A172 (cell line): ENCODE results near the gene SLCO2A1. TPM values are rescaled to one million over a fixed set of nuclear protein-coding genes. Genes with fewer than 3 reads are reported as not detected.

Source experiments
- DNase-seq: peaks from one replicate; pipeline ENCODE4 v3.0.0-alpha.2; 2015; ENCODE audit warnings: low spot score
- total RNA-seq: library from RNA; depleted of rRNA; stranded (reverse); fragments of >200 nt; shearing (Covaris generic); gene quantifications from 2 replicates; pipeline ENCODE4 v1.2.3, GENCODE V29; 2014

Gene SLCO2A1
- total RNA-seq, 1 experiment from 2014 or later: not detected

GRCh38 chr3:134060561-134061385 is 31.0 kb upstream of the SLCO2A1 start:
- DNase-seq: no peak

- peak; percentile 43 for DNase-seq
These were observed 30.2 kb upstream of the SLCO2A1 start for GRCh38 chr3:134059671-134060560.

- no peak for DNase-seq
These were observed 29.4 kb upstream of the SLCO2A1 start for GRCh38 chr3:134059035-134059601.

- no peak for DNase-seq
These were observed 28.0 kb upstream of the SLCO2A1 start for GRCh38 chr3:134057654-134058110.

GRCh38 chr3:134057006-134057653 is 27.4 kb upstream of the SLCO2A1 start:
- peak; percentile 26 for DNase-seq

GRCh38 chr3:134056464-134056891 is 26.8 kb upstream of the SLCO2A1 start:
- DNase-seq: no peak

GRCh38 chr3:134055661-134056060 is 25.9 kb upstream of the SLCO2A1 start:
- DNase-seq: no peak

GRCh38 chr3:134054881-134055280 is 25.2 kb upstream of the SLCO2A1 start:
- no peak for DNase-seq

- DNase-seq: no peak
These were observed 24.5 kb upstream of the SLCO2A1 start for GRCh38 chr3:134054231-134054630.

GRCh38 chr3:134052370-134052769 is 22.6 kb upstream of the SLCO2A1 start:
- no peak for DNase-seq

GRCh38 chr3:134049676-134050075 is 20.0 kb upstream of the SLCO2A1 start:
- DNase-seq: no peak

- DNase-seq: no peak
These were observed 18.7 kb upstream of the SLCO2A1 start for GRCh38 chr3:134048278-134048996.

- no peak for DNase-seq
These were observed 14.7 kb upstream of the SLCO2A1 start for GRCh38 chr3:134044459-134044858.

- DNase-seq: no peak
These were observed 10.3 kb upstream of the SLCO2A1 start for GRCh38 chr3:134040066-134040465.

- peak; percentile 33 for DNase-seq
These were observed 9.6 kb upstream of the SLCO2A1 start for GRCh38 chr3:134039161-134039862.

GRCh38 chr3:134038716-134039115 is 9.0 kb upstream of the SLCO2A1 start:
- DNase-seq: no peak

- no peak for DNase-seq
These were observed 8.4 kb upstream of the SLCO2A1 start for GRCh38 chr3:134038071-134038491.

GRCh38 chr3:134037168-134037567 is 7.4 kb upstream of the SLCO2A1 start:
- DNase-seq: no peak

GRCh38 chr3:134036291-134036690 is 6.6 kb upstream of the SLCO2A1 start:
- no peak for DNase-seq

- no peak for DNase-seq
These were observed 6.1 kb upstream of the SLCO2A1 start for GRCh38 chr3:134035836-134036235.
